HG03060 (cell line): ENCODE data around the gene CFHR1.
"Not testable (repeated sequence)": the region's sequence is repeated elsewhere in the genome, so short reads cannot be mapped to it uniquely, and the experiment has no call there.

ENCODE experiments used
- ATAC-seq: cut with Tn5 transposase; IDR thresholded peaks from one replicate; pipeline ENCODE4 v1.9.1; 2021; ENCODE audit warnings: low read depth, moderate number of reproducible peaks; ENCODE audit not compliant: unreplicated experiment

CFHR1 gene

DNA sequence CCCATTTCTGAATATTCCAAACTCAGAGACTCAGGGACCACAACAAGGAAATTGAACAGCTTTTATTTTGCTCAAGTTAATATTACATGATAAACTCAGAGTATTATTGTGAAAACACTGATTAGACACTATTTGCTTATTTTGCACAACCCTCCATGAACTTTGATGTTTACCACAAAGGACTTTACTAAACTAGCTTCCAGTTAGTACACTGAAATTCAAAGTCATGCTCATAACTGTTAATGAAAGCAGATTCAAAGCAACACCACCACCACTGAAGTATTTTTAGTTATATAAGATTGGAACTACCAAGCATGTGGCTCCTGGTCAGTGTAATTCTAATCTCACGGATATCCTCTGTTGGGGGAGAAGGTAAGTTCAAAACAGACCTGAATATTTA, at the start of gene CFHR1:
Gene CFHR1, plus strand, starts transcription at position 201 of the 400 bp plus-strand sequence. Its CDS starts 114 bp downstream, at position 315.
- not testable (repeated sequence) for ATAC-seq

DNA sequence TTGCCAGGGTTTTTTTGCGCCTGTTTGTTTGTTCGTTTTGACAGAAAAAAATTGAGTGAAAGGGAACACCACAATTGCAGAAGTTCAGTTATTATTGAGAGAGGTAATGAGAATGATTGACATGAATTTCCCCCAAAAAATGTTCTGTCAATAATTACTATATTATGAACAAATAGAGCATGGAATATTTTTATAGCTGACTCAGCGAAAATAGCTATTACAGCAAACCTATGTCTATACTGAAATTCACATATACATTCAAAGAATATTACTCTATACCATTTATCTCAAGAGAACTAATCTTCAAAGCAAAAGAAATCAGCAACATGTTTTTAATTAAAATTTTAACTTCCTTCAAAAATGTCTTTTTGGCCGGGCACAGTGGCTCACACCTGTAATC, 49.7 kb upstream of the CFHR1 start:
- ATAC-seq = not testable (repeated sequence)

DNA sequence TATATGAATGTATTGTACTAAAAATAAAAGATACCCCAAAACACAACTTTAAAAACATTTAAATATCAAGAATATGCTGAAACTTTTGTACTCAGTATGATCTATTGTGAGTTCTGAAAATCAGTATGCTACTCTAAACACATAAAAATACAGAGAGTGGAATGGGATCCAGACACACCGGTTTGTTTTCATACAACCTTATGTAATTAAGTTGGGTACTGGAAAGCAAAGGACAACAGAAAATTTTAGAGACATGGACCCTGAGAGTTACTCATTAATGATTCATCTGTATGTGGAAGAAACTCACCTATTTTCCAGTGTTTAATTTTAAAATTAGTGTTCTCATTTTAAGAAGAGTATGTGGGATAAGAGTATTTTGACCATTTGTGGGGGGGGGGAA, 45.8 kb upstream of the CFHR1 start:
- ATAC-seq = no peak

DNA sequence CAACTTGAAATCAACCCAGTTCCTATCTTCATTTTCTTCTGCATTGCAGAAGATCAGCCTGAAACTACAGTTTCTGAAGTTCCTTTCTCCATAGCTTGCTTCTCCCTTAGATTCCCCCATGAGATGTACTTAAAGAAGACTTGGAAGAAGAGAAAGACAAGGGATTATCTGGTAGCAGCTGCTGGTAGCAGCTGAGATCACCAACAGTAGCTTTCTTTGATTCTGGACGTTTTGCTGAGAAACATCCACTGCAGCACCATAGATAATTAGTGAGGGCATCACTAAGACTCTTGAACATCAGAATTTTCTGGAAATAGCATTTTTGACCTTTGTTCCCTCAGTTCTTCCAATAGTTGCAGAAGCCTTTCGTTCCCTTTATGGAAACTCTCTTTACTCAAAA, 45.4 kb upstream of the CFHR1 start:
- no peak for ATAC-seq

DNA sequence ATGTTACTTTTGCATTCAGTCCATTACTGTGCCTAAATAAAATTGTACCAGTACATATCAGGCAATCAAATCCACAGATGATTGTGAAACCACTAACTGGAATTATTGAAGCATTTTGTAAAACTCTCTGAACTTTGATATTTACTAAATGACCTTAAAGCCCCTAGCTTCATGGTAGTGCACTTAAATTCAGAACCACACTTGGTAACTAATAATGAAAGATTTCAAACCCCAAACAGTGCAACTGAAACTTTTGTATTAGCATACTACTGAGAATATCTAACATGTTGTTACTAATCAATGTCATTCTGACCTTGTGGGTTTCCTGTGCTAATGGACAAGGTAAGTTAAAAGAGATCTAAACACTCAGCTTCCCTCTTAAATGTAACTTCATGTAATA, 44.9 kb upstream of the CFHR1 start, which contains the start of gene CFHR3:
Gene CFHR3, plus strand, starts transcription at position 238 of the 400 bp plus-strand sequence. Its CDS starts 47 bp downstream, at position 285.
- peak; percentile 100 for ATAC-seq

DNA sequence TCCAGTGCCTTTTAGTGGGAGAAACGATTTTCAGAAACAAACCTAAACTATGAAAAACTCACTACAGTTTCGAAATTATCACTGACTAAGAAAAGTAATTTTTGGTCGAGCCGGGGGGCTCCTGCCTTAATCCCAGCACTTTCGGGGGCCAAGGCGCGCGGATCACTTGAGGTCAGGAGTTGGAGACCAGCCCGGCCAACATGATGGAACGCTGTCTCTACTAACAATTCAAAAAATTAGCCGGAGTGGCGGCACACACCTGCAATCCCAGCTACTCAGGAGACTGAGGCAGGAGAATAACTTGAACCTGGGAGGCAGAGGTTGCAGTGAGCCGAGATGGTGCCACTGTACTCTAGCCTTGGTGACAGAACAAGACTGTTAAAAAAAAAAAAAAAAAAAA, 41.9 kb upstream of the CFHR1 start:
- no peak for ATAC-seq

DNA sequence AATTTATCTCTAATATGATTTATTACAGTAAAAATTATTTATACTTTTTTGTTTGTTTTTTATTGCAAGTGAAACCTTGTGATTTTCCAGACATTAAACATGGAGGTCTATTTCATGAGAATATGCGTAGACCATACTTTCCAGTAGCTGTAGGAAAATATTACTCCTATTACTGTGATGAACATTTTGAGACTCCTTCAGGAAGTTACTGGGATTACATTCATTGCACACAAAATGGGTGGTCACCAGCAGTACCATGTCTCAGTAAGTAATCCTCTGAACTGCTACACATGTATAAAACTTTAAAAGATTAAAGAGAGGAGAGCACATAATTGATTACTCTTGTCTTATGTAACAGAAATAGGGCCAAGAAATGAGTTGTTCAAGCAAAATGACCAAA, 40.4 kb upstream of the CFHR1 start:
- ATAC-seq = no peak

DNA sequence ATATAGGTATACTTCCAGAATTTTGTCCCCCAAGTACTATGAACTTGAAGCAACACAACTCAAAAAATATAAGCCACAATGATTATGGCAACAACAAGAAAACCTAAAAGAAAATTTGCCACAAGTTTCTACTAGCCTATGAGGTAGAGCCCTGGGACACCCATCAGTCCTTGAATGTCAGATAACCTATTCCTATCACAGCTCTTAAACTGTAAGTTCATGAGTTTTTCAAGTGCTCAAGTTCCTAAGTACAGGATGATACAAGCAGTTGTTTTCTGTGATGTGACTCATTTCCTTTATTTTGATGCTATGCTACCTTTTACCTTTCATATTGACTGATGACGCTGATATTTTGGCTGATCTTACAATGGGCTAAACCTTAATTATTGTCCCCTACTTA, 28.3 kb upstream of the CFHR1 start:
- not testable (repeated sequence) for ATAC-seq

DNA sequence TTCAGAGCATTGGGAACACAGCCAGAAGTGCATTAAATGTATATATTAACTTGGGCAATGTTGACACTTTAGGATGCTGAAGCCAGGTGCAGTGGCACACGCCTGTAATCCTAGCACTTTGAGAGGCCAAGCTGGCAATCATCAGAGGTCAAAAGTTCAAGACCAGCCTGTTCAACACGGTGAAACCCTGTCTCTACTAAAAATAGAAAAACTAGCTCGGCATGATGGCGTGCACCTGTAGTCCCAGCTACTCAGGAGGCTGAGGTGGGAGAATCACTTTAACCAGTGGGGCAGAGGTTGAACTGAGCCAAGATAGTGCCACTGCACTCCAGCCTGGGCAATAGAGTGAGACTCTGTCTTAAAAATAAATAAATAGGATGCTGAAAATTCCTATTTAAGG, 25.4 kb upstream of the CFHR1 start:
- ATAC-seq = not testable (repeated sequence)

DNA sequence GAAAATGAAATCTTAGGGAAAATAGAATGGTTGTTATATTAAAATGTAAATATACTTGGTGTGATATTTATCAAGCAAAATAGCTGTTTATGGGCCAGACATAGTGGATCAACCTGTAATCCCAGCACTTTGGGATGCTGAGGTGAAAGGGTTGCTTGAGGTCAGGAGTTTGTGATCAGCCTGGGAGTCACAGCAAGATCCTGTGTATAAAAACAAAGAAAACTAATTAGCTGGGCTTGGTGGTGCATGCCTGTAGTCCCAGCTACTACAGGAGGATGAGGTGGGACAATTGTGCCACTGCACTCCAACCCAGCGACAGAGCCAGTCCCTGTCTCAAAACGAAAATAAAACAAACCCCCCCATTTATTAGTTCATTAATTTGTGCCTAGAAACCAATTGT, 21.6 kb upstream of the CFHR1 start:
- no peak for ATAC-seq

DNA sequence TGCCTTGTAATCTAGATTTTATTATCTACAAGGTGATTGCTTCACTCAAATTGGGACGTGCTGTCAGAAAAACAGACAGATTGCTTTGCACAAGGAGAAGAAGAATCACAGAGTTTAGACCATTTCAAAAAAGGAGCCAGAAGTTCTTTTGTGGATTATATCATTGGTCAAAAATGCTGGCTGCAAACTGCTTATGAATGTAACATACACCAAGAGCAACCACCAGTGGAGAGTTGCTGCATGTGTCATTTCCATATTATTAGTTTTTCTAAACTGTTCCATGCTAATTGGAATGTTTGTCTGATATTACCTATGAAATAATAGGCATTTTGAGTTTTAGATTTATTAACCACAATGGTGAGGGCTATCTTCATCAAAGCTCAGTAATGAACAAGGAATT, 17.6 kb upstream of the CFHR1 start:
- not testable (repeated sequence) for ATAC-seq

DNA sequence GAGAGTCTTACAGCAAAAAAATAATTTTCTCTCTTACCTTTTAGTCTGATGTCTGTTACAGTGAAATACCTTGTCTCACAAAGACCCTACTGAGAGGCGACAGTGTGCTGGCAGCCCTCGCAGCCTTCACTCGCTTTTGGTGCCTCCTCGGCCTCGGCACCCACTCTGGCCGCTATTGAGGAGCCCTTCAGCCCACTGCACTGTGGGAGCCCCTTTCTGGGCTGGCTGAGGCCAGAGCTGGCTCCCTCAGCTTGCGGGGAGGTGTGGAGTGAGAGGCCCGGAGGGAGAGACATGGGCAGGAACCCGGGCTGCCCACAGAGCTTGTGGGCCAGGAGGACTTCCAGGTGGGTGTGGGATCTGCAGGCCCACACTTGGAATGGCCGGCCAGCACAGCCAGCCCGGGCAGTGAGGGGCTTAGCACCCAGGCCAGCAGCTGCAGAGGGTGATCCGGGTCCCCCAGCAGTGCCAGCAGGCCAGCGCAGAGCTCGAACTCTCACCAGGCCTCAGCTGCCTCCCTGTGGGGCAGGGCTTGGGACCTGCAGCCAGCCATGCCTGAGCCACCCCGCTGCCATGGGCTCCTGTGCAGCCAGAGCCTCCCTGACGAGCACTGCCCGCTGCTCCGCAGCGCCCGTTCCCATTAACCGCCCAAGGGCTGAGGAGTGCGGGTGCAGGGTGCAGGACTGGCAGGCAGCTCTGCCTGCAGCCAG, 10.8 kb upstream of the CFHR1 start:
- no peak for ATAC-seq

DNA sequence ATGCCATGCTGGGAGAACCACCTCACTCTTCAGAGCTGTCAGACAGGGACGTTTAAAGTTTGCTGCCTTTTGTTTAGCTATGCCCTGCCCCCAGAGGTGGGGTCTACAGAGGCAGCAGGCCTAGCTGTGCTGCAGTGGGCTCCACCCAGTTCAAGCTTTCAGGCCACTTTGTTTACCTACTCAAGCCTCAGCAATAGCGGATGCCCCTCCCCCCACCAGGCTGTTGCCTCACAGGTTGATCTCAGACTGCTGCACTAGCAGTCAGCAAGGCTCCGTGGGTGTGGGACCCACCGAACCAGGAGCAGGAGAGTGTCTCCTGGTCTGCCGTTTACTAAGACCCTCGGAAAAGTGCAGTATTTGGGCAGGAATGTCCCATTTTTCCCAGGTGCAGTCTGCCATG, 2.1 kb upstream of the CFHR1 start:
- ATAC-seq = not testable (repeated sequence)

DNA sequence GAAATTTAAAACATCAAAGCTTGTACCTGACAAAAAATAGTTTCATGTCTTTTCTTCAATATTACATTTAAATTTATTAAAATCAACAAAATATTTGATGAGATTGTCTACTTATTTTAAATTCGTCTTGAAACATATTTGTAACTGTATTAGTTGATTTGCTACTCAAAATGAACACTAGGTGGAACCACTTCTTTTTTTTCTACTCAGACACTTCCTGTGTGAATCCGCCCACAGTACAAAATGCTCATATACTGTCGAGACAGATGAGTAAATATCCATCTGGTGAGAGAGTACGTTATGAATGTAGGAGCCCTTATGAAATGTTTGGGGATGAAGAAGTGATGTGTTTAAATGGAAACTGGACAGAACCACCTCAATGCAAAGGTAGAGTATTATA, 8.3 kb downstream of the CFHR1 start:
- peak; percentile 77 for ATAC-seq

DNA sequence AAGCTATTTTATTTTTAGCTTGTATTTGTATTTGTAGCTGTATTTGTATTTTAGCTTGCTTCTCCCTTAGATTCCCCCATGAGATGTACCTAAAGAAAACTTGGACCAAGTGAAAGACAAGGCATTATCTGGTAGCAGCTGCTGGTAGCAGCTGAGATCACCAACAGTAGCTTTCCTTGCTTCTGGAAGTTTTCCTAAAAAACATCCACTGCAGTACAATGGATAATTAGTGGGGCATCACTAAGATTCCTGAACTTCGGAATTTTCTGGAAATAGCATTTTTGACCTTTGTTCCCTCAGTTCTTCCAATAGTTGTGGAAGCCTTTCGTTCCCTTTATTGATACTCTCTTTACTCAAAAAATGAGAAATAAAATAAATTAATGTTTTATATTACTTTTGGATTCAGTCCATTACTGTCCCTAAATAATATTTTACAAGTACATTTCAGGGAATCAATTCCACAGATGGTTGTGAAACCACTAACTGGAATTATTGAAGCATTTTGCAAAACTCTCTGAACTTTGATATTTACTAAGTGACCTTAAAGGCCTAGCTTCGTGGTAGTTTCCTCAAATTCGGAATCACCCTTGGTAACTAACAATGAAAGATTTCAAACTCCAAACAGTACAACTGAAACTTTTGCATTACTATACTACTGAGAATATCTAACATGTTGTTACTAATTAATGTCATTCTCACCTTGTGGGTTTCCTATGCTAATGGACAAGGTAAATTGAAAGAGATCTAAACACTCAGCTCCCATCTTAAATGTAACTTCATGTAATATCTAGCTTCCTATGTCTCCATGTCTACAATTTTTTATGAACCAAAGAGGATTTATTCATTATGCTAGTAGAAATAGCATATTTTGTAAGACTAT, 30.3 kb downstream of the CFHR1 start:
- ATAC-seq = not testable (repeated sequence)

DNA sequence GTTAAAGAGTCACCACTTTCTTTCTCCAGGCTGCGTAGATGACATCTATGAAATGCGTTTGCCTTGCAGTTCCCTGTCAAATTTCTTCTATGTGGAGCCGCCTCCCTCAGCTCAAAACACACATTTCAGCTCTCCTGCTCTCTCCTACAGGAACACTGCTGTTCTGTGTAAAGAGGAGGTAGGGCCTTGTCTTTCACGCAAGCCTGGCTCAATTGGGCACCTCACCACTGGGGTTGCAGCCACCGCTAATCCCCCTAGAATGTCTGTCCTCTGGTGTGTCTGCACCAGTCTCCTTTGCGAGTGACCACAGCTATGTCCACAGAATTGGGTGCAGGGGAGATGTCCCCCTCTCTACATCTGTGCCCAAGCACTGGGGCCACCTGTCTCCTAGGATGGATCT, 36.5 kb downstream of the CFHR1 start:
- no peak for ATAC-seq

DNA sequence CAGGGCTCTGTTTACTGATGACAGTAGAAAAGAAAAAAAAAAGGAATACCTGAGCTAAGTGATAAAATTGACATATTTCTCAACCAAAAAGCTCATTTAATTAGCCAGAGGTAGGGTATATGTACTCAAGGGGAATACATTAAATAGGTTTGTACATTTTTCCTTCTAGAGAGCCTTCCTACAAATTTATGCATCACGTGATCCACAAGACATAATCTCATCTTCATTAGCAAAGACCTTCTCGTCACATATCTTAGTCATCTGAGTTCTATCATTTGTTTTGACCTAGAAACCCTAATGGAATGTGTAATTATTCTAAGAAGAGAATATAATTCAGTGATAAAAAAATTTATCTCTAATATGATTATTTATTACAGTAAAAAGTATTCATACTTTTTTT, 37.7 kb downstream of the CFHR1 start:
- no peak for ATAC-seq

DNA sequence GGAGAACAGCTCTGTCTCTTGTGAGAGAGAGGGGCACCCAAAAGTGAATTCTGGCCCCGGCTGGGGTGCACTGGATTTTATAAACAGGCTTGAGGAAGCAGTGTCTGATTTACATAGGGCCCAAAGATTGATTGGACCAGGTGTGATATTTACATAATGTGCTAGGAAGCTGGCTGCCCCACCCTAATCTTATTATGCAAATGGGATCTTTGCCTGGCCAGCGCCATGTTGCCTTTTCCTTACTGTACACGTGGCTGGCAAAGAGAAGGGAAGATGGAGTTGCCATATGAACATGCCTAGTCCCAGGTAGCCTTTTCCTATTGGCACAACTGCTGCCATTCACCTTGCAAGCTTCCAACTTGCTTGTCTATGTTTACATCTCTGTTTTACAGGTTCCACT, 39.3 kb downstream of the CFHR1 start:
- ATAC-seq = no peak

DNA sequence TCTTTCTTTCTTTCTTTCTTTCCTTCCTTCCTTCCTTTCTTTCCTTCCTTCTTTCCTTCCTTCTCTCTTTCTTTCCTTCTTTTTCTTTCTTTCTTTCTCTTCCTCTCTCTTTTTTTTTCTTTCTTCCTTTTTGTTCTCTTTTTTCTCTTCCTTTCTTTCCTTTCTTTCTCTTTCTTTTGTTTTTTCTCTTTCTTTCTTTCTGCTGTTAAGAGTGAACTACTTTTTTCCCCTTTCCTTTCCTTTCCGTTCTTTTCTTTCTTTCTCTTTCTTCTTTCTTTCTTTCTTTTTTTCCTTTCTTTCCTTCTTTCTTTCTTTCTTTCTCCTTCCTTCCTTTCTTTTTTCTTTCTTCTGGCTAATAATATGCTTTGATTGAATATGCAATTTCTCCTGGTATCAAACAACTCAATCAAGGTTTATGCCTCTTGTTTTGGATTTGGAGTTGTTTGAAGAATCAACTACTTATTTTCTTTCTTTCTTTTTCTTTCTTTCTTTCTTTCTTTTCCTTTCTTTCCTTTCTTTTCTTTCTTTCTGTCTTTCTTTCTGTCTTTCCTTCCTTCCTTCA, 40.9 kb downstream of the CFHR1 start:
- no peak for ATAC-seq

DNA sequence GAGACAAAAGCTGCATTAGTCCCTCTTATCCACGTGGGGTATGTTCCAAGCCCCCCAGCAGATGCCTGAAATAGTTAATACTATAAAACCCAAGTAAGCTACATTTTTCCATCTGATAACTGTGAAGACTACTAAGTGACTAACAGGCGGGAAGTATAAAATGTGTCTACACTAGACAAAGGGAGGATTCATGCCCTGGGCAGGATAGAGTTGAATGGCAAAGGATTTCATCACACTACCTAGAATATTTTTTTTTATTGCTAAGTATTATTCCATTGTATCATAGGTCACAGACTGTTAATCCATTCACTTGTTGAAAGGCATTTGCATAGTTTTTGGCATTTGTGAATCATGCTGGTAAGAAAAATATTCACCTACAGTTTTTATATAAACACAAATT, 41.9 kb downstream of the CFHR1 start:
- ATAC-seq = no peak

DNA sequence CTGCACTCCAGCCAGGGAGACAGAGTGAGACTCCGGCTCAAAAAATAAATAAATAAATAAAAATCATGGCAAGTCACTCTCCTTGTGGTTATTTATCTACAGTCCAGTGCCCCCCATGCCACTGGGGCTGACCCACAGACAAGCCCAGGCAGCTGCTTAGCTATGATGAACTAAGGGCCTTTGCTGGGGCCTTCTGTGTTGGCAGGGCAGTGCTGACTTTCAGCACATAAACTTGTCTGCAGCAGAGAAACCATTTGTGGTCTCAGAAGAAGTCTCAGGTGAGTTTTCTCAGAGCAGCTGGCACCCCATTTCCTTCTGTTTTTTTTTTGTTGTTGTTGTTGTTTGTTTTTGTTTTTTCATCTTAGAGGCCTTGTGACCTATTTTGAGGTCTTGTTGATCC, 47.4 kb downstream of the CFHR1 start:
- ATAC-seq = no peak
